IPS-15b (cell line): ENCODE measurements around the gene TPSAB1.

Experiments
- H3K27me3 ChIP-seq: one replicate; pipeline ENCODE4 v1.6.1; 2013; ENCODE audit warnings: low read length; ENCODE audit not compliant: control insufficient read depth, insufficient read depth
- H3K36me3 ChIP-seq: one replicate; pipeline ENCODE4 v1.6.1; 2013; ENCODE audit warnings: low read length; ENCODE audit not compliant: control insufficient read depth, insufficient read depth
- H3K4me1 ChIP-seq: one replicate; pipeline ENCODE4 v1.6.1; 2013; ENCODE audit warnings: mild to moderate bottlenecking, low read length; ENCODE audit not compliant: control insufficient read depth, insufficient read depth
- H3K4me3 ChIP-seq: one replicate; pipeline ENCODE4 v1.5.1; 2013; ENCODE audit warnings: low read depth, low read length
- H3K9ac ChIP-seq: one replicate; pipeline ENCODE4 v1.6.1; 2013; ENCODE audit warnings: low read depth, mild to moderate bottlenecking, low read length
- H3K9me3 ChIP-seq: one replicate; pipeline ENCODE4 v1.6.1; 2013; ENCODE audit warnings: mild to moderate bottlenecking, low read length; ENCODE audit not compliant: control insufficient read depth, insufficient read depth

TPSAB1 gene

GRCh38 chr16:1212616-1213194 lies 27.8 kb upstream of the TPSAB1 start:
- Histone ChIP-seq H3K27me3 (no peaks in the 10 kb centered on the region), H3K9me3 (no peaks in the 10 kb centered on the region), H3K36me3 (peaks cover 71% of the 10 kb centered on the region), H3K9ac (no peak overlapping the region), H3K4me3 (no peak overlapping the region), H3K4me1 (no peaks in the 10 kb centered on the region)

DNA sequence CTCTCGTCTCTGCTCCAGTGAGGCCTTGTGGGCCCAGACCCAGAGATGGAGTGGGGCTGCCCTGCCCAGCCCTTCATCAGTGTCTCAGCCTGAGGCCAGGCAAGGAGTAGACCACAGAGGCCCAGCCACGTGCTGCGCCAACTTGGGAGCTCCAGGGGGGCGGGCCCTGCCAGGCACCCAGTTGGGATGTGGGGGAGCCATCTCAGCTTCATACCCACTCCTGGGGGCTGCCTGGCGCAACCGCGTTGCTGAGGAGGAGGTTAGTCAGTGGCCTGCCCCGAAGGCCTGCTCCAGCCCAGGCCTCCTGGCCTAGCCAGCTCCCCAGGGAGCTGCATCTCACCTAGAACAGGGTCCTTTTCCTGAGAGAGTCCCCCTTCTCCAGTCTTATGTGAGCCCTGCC lies 27.3 kb upstream of the TPSAB1 start:
- Histone ChIP-seq H3K36me3 (peaks cover 71% of the 10 kb centered on the region), H3K27me3 (no peaks in the 10 kb centered on the region), H3K9me3 (no peaks in the 10 kb centered on the region), H3K4me3 (no peak overlapping the region), H3K9ac (no peak overlapping the region), H3K4me1 (no peaks in the 10 kb centered on the region)

GRCh38 chr16:1213796-1214372 lies 26.6 kb upstream of the TPSAB1 start:
- Histone ChIP-seq H3K9me3 (no peaks in the 10 kb centered on the region), H3K27me3 (no peaks in the 10 kb centered on the region), H3K9ac (no peak overlapping the region), H3K4me3 (no peak overlapping the region), H3K36me3 (peaks cover 69% of the 10 kb centered on the region), H3K4me1 (no peaks in the 10 kb centered on the region)

- Histone ChIP-seq H3K36me3 (peaks cover 71% of the 10 kb centered on the region), H3K4me3 (no peak overlapping the region), H3K9ac (no peak overlapping the region), H3K9me3 (no peaks in the 10 kb centered on the region), H3K27me3 (no peaks in the 10 kb centered on the region), H3K4me1 (no peaks in the 10 kb centered on the region)
These were observed 25.8 kb upstream of the TPSAB1 start for GRCh38 chr16:1214719-1215118.

- Histone ChIP-seq H3K9me3 (no peaks in the 10 kb centered on the region), H3K36me3 (peaks cover 77% of the 10 kb centered on the region), H3K4me3 (no peak overlapping the region), H3K4me1 (no peaks in the 10 kb centered on the region), H3K9ac (no peak overlapping the region), H3K27me3 (no peaks in the 10 kb centered on the region)
These were observed 24.8 kb upstream of the TPSAB1 start for GRCh38 chr16:1215574-1216295.

GRCh38 chr16:1216296-1216619 lies 24.2 kb upstream of the TPSAB1 start:
- H3K4me1 ChIP-seq = no peaks in the 10 kb centered on the region
- H3K4me3 ChIP-seq = no peak overlapping the region
- H3K27me3 ChIP-seq = no peaks in the 10 kb centered on the region
- H3K36me3 ChIP-seq = peaks cover 77% of the 10 kb centered on the region
- H3K9me3 ChIP-seq = no peaks in the 10 kb centered on the region
- H3K9ac ChIP-seq = no peak overlapping the region

- no peak overlapping the region for H3K9ac ChIP-seq
- no peaks in the 10 kb centered on the region for H3K27me3 ChIP-seq
- no peak overlapping the region for H3K4me3 ChIP-seq
- H3K9me3 ChIP-seq = no peaks in the 10 kb centered on the region
- peaks cover 72% of the 10 kb centered on the region for H3K36me3 ChIP-seq
- H3K4me1 ChIP-seq = no peaks in the 10 kb centered on the region
These were observed 23.7 kb upstream of the TPSAB1 start for GRCh38 chr16:1216681-1217400.

DNA sequence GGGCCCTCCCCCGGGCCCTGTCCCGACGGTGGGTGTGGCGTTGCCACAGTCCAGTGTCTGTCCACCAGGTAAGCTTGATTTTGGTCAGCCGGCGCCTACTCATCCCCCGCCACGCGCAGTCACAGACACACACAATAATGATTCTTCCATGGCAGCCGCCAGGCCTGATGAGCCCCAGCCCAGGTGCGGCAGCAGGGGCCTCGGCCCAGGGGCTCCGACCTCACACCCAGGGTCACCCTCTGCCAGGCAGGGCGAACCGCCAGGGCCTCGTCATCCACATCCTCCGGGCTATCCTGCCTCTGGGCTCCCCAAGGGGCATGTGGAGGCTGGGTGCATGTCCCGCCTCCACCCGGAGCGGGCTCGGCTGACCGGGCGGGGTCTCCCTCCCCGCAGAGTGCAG lies 23.0 kb upstream of the TPSAB1 start:
- no peak overlapping the region for H3K4me3 ChIP-seq
- H3K36me3 ChIP-seq = peaks cover 66% of the 10 kb centered on the region
- H3K9ac ChIP-seq = no peak overlapping the region
- no peaks in the 10 kb centered on the region for H3K4me1 ChIP-seq
- H3K27me3 ChIP-seq = no peaks in the 10 kb centered on the region
- H3K9me3 ChIP-seq = no peaks in the 10 kb centered on the region

DNA sequence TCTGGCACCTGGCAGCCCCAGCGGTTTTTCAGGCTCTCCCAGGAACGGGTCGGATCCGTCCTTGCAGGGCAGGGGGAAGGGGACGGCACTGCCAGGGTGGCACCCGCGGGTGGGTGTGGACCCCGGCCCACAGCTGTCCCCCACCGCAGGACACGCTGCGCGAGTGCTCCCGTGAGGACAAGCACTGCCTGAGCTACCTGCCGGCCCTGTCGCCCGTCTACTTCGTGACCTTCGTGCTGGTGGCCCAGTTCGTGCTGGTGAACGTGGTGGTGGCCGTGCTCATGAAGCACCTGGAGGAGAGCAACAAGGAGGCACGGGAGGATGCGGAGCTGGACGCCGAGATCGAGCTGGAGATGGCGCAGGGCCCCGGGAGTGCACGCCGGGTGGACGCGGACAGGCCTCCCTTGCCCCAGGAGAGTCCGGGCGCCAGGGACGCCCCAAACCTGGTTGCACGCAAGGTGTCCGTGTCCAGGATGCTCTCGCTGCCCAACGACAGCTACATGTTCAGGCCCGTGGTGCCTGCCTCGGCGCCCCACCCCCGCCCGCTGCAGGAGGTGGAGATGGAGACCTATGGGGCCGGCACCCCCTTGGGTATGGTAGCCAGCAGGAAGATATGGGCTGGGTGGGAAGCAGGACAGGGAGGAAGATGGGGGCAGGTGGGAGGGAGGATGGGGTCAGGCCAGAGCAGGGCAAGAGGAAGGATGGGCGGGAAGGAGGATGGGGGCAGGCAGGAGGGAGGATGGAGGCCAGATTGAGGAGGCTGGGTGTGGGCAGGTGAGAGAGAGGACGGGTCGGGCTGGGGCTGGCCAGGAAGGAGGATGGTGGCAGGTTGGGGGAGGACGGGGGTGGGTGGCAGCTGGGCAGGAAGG lies 22.2 kb upstream of the TPSAB1 start:
- no peak overlapping the region for H3K9ac ChIP-seq
- H3K4me1 ChIP-seq = no peaks in the 10 kb centered on the region
- H3K4me3 ChIP-seq = no peak overlapping the region
- no peaks in the 10 kb centered on the region for H3K9me3 ChIP-seq
- H3K27me3 ChIP-seq = no peaks in the 10 kb centered on the region
- peaks cover 60% of the 10 kb centered on the region for H3K36me3 ChIP-seq

- Histone ChIP-seq H3K36me3 (peaks cover 62% of the 10 kb centered on the region), H3K4me3 (no peak overlapping the region), H3K27me3 (no peaks in the 10 kb centered on the region), H3K9me3 (no peaks in the 10 kb centered on the region), H3K9ac (no peak overlapping the region), H3K4me1 (no peaks in the 10 kb centered on the region)
These were observed 21.4 kb upstream of the TPSAB1 start for GRCh38 chr16:1218930-1219611.
